C4-2B (cell line): ENCODE results near the gene TMPRSS6.

Experiments
- CTCF ChIP-seq: fragments of 450-650 bp; conservative IDR thresholded peaks from 2 replicates; pipeline ENCODE4 v1.5.1; 2017; ENCODE audit warnings: mild to moderate bottlenecking
- ZFX ChIP-seq: fragments of 450-650 bp; IDR thresholded peaks from 2 replicates; pipeline ENCODE4 v1.6.1; 2017

- TF ChIP-seq CTCF, result no peak
- TF ChIP-seq ZFX, result no peak
These were observed 4.4 kb downstream of the TMPRSS6 start for GRCh38 chr22:37105154-37105553.
